Neural progenitor cell (in vitro differentiated cells): Measurements from ENCODE around the gene SPAG16. TPM values are rescaled to one million over a fixed set of nuclear protein-coding genes. Genes with fewer than 3 reads are reported as not detected.

Source experiments
- DNase-seq: peaks from one replicate; pipeline ENCODE4 v3.0.0-alpha.2; 2016; ENCODE audit warnings: low spot score
- H2AFZ ChIP-seq: fragments of 200-600 bp; sonication (generic); replicated peaks from 2 replicates; pipeline ENCODE4 v1.6.1; 2016; ENCODE audit warnings: antibody characterized with exemption
- H3F3A ChIP-seq: fragments of 200-600 bp; sonication (generic); 2 replicates; pipeline ENCODE4 v1.6.1; 2016; ENCODE audit warnings: antibody characterized with exemption, low read depth
- H3K27ac ChIP-seq: fragments of 200-600 bp; sonication (generic); 2 replicates; pipeline ENCODE4 v1.5.1; 2016; ENCODE audit warnings: mild to moderate bottlenecking
- H3K27me3 ChIP-seq: fragments of 200-600 bp; sonication (generic); 2 replicates; pipeline ENCODE4 v1.6.1; 2016; ENCODE audit warnings: mild to moderate bottlenecking, moderate library complexity
- H3K36me3 ChIP-seq: fragments of 200-600 bp; sonication (generic); 2 replicates; pipeline ENCODE4 v1.5.1; 2016
- H3K4me1 ChIP-seq: fragments of 200-600 bp; sonication (generic); 2 replicates; pipeline ENCODE4 v1.6.1; 2016; ENCODE audit warnings: mixed run types
- H3K4me2 ChIP-seq: fragments of 200-600 bp; sonication (generic); 2 replicates; pipeline ENCODE4 v1.6.1; 2016
- H3K4me3 ChIP-seq: fragments of 200-600 bp; sonication (generic); 2 replicates; pipeline ENCODE4 v1.5.1; 2016
- H3K79me2 ChIP-seq: fragments of 200-600 bp; sonication (generic); 2 replicates; pipeline ENCODE4 v1.6.1; 2016; ENCODE audit warnings: low read depth
- H3K9ac ChIP-seq: fragments of 200-600 bp; sonication (generic); 2 replicates; pipeline ENCODE4 v1.6.1; 2016
- H3K9me3 ChIP-seq: fragments of 200-600 bp; sonication (generic); 2 replicates; pipeline ENCODE4 v1.5.1; 2016; ENCODE audit warnings: low read depth
- H4K20me1 ChIP-seq: fragments of 200-600 bp; sonication (generic); 2 replicates; pipeline ENCODE4 v1.6.1; 2016; ENCODE audit warnings: low read depth
- H3K27ac Mint-ChIP-seq: 3 replicates; pipeline ENCODE4 v1.8.0; 2021; ENCODE audit warnings: mixed read lengths
- H3K27me3 Mint-ChIP-seq: 2 replicates; pipeline ENCODE4 v1.8.0; 2022; ENCODE audit warnings: low read depth, mild to moderate bottlenecking, inconsistent platforms, moderate library complexity, mixed read lengths; ENCODE audit not compliant: insufficient read depth
- H3K36me3 Mint-ChIP-seq: 3 replicates; pipeline ENCODE4 v1.8.0; 2021; ENCODE audit warnings: mixed read lengths
- H3K4me1 Mint-ChIP-seq: 3 replicates; pipeline ENCODE4 v1.8.0; 2021; ENCODE audit warnings: mixed read lengths
- H3K4me3 Mint-ChIP-seq: 3 replicates; pipeline ENCODE4 v1.8.0; 2021; ENCODE audit warnings: mild to moderate bottlenecking, moderate library complexity, mixed read lengths
- H3K9me3 Mint-ChIP-seq: 3 replicates; pipeline ENCODE4 v1.8.0; 2020; ENCODE audit warnings: mixed read lengths
- CTCF ChIP-seq: fragments of 200-600 bp; sonication (generic); IDR thresholded peaks from 2 replicates; pipeline ENCODE4 v1.5.1; 2017; ENCODE audit warnings: antibody characterized with exemption, mild to moderate bottlenecking
- EZH2 ChIP-seq: fragments of 200-600 bp; sonication (generic); IDR thresholded peaks from 2 replicates; pipeline ENCODE4 v1.6.1; 2017; ENCODE audit warnings: antibody characterized with exemption, mild to moderate bottlenecking, moderate library complexity
- EZH2phosphoT487 ChIP-seq: fragments of 200-600 bp; sonication (generic); IDR thresholded peaks from 2 replicates; pipeline ENCODE4 v1.6.1; 2017; ENCODE audit warnings: antibody characterized with exemption
- total RNA-seq: library from RNA; depleted of rRNA; stranded (reverse); fragments of >200 nt; gene quantifications from 2 replicates; pipeline ENCODE4 v1.2.3, GENCODE V29; 2015; ENCODE audit warnings: low replicate concordance

Gene SPAG16
- total RNA-seq, 1 donor from 2014 or later, result 70.3 TPM

GRCh38 chr2:214311931-214312749, 1027.9 kb downstream of the SPAG16 start:
- Histone ChIP-seq H3K4me2 (no peak overlapping the region), H3K79me2 (no peaks in the 10 kb centered on the region), H3K4me1 (no peaks in the 10 kb centered on the region), H3K4me3 (no peak overlapping the region), H3K27me3 (no peaks in the 10 kb centered on the region), H3K9ac (no peak overlapping the region), H3K36me3 (no peaks in the 10 kb centered on the region), H2AFZ (no peak overlapping the region), H3F3A (no peaks in the 10 kb centered on the region), H3K27ac (no peak overlapping the region), H3K9me3 (no peaks in the 10 kb centered on the region), H4K20me1 (no peaks in the 10 kb centered on the region)
- no peak for DNase-seq
- Mint-ChIP-seq H3K4me3 (no peak overlapping the region), H3K36me3 (no peaks in the 10 kb centered on the region), H3K4me1 (peaks cover 2% of the 10 kb centered on the region), H3K27ac (no peak overlapping the region), H3K27me3 (no peaks in the 10 kb centered on the region), H3K9me3 (peaks cover 5% of the 10 kb centered on the region)
- TF ChIP-seq CTCF (no peak), EZH2 (no peak), EZH2phosphoT487 (no peak)

- no peaks in the 10 kb centered on the region for H3K9me3 Mint-ChIP-seq
- no peak for TF ChIP-seq EZH2
- TF ChIP-seq EZH2phosphoT487, result no peak
- no peak for TF ChIP-seq CTCF
- Histone ChIP-seq H3K4me2 (no peak overlapping the region), H2AFZ (no peak overlapping the region), H3K4me1 (no peaks in the 10 kb centered on the region), H3K27ac (no peak overlapping the region), H3K27me3 (no peaks in the 10 kb centered on the region), H3K79me2 (no peaks in the 10 kb centered on the region), H4K20me1 (no peaks in the 10 kb centered on the region), H3K36me3 (no peaks in the 10 kb centered on the region), H3K4me3 (no peak overlapping the region), H3K9ac (no peak overlapping the region), H3K9me3 (no peaks in the 10 kb centered on the region), H3F3A (no peaks in the 10 kb centered on the region)
- H3K4me1 Mint-ChIP-seq, result peaks cover 2% of the 10 kb centered on the region
- DNase-seq, result no peak
- peaks cover 2% of the 10 kb centered on the region for H3K27me3 Mint-ChIP-seq
- no peak overlapping the region for H3K27ac Mint-ChIP-seq
- H3K4me3 Mint-ChIP-seq, result no peak overlapping the region
- H3K36me3 Mint-ChIP-seq, result no peaks in the 10 kb centered on the region
These were observed 1031.1 kb downstream of the SPAG16 start for GRCh38 chr2:214315324-214315723.

- no peak overlapping the region for H2AFZ ChIP-seq
- TF ChIP-seq EZH2phosphoT487 (no peak), EZH2 (no peak), CTCF (no peak)
- H3K4me3 ChIP-seq, result no peak overlapping the region
- H3K79me2 ChIP-seq, result no peaks in the 10 kb centered on the region
- no peaks in the 10 kb centered on the region for H3K27me3 ChIP-seq
- H3K27ac Mint-ChIP-seq, result no peak overlapping the region
- H3K9me3 Mint-ChIP-seq, result no peaks in the 10 kb centered on the region
- no peaks in the 10 kb centered on the region for H3K4me1 ChIP-seq
- no peak overlapping the region for H3K27ac ChIP-seq
- H3F3A ChIP-seq, result no peaks in the 10 kb centered on the region
- H3K4me1 Mint-ChIP-seq, result peaks cover 5% of the 10 kb centered on the region
- peaks cover 2% of the 10 kb centered on the region for H3K27me3 Mint-ChIP-seq
- no peaks in the 10 kb centered on the region for H3K36me3 ChIP-seq
- H3K4me2 ChIP-seq, result no peak overlapping the region
- no peaks in the 10 kb centered on the region for H3K9me3 ChIP-seq
- no peak overlapping the region for H3K9ac ChIP-seq
- no peaks in the 10 kb centered on the region for H3K36me3 Mint-ChIP-seq
- H4K20me1 ChIP-seq, result no peaks in the 10 kb centered on the region
- no peak overlapping the region for H3K4me3 Mint-ChIP-seq
- DNase-seq, result no peak
These were observed 1035.9 kb downstream of the SPAG16 start for GRCh38 chr2:214320211-214320610.
